T-helper 17 cell (primary cell): ENCODE data around the gene LY6G6F. TPM values are rescaled to one million over a fixed set of nuclear protein-coding genes. Genes with fewer than 3 reads are reported as not detected.
A peak's percentile ranks its signal among the peaks of the same experiment; 100 is the strongest.

ENCODE experiments used
- ATAC-seq: fragments of 150-1000 bp; cut with Tn5 transposase; 2 replicates; pipeline ENCODE4 v1.10.0; 2021; ENCODE audit warnings: mild to moderate bottlenecking, moderate library complexity
- DNase-seq, 3 donors: peaks; one replicate each; pipeline versions ENCODE4 v3.0.0 to v3.0.0-alpha.2; 2020 to 2021
- H3K9me3 ChIP-seq: one replicate; pipeline ENCODE4 v1.7.0; 2013; ENCODE audit warnings: low read length, mild to moderate bottlenecking; ENCODE audit not compliant: control insufficient read depth, poor library complexity, severe bottlenecking
- H3K27ac Mint-ChIP-seq: one replicate; pipeline ENCODE4 v1.8.0; 2022; ENCODE audit warnings: mild to moderate bottlenecking, moderate library complexity, mixed read lengths
- H3K27me3 Mint-ChIP-seq: one replicate; pipeline ENCODE4 v1.8.0; 2022; ENCODE audit warnings: mixed read lengths
- H3K36me3 Mint-ChIP-seq: one replicate; pipeline ENCODE4 v1.8.0; 2022; ENCODE audit warnings: low read depth, mixed read lengths
- H3K4me1 Mint-ChIP-seq: one replicate; pipeline ENCODE4 v1.8.0; 2022; ENCODE audit warnings: mild to moderate bottlenecking, mixed read lengths
- H3K4me3 Mint-ChIP-seq: one replicate; pipeline ENCODE4 v1.8.0; 2022; ENCODE audit warnings: mild to moderate bottlenecking, moderate library complexity, mixed read lengths
- total RNA-seq, 4 donors: library from RNA in 2 of 4; stranded (reverse) in 2 of 4; gene quantifications; one replicate each; pipeline ENCODE4 v1.2.3 and lab custom pipeline; 2022 to 2026

Gene LY6G6F
- total RNA-seq, 2 donors from 2014 or later = 1.6 to 29.1 TPM

DNA sequence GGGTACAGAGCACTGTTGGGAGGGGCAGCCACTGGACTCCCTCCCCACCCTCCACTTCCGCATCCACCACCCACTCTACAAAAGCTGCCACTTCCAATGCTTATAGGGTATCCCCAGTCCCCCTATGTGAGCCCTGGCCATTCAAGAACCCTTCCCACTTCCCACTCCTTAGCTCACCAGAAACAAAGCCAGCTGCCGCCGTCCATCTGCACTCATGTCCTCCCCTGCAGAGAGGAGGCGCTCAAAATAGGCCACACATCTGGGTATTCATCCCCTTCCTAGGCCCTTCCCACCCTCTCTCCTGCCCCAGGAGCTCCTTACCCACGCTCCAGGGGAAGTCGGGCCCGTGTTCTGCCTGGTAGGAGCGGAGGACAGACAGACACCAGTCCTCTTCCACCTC is 19.3 kb upstream of the LY6G6F start:
- H3K36me3 Mint-ChIP-seq = peaks cover 5% of the 10 kb centered on the region
- H3K9me3 ChIP-seq = no peaks in the 10 kb centered on the region
- no peak overlapping the region for H3K4me3 Mint-ChIP-seq
- H3K27ac Mint-ChIP-seq = no peak overlapping the region
- peaks cover 8% of the 10 kb centered on the region for H3K4me1 Mint-ChIP-seq
- DNase-seq (no peak), ATAC-seq (no peak)
- H3K27me3 Mint-ChIP-seq = no peaks in the 10 kb centered on the region

DNA sequence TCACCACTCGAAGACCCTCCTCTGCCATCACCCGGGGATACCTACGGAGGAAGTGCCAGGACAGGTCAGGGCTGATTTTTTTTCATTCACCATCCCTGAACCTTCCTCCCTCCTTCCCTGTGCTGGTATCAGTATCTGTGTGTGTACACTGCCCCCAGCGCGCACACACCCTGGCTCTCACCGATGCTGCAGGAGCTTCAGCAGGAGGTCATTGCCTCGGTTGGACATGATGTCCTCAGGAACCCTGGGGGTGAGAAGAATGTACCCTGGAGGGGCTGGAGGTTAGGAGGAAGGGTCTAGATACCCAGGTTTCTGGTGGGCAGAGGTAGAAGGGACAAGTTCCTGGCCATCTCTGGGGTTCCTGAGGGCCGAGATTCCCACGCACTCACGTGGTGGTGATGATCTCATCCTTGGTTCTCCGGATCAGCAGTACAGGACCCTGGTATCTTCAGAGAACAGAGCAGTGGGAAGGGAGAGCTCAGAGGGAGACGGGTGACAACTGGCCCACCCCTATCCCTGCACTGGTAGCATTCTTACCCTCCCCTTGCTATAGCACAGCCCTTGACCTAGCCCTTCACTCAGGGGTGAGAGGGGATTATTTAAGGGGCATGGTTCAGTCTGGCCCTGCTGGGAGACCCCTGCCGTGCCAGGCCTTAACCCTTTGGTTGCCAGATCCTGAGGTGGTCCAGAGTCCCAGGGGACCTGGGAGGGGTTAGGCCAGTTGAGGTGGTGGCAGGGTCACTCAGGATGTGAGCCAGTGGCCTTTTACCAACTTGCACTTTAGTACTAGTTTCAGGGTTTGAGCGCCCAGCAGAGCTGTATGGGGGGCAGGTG is 18.6 kb upstream of the LY6G6F start:
- H3K9me3 ChIP-seq = no peaks in the 10 kb centered on the region
- Mint-ChIP-seq H3K36me3 (peaks cover 9% of the 10 kb centered on the region), H3K4me1 (peaks cover 7% of the 10 kb centered on the region), H3K4me3 (no peak overlapping the region), H3K27ac (no peak overlapping the region), H3K27me3 (no peaks in the 10 kb centered on the region)
- DNase-seq (no peak), ATAC-seq (no peak)

DNA sequence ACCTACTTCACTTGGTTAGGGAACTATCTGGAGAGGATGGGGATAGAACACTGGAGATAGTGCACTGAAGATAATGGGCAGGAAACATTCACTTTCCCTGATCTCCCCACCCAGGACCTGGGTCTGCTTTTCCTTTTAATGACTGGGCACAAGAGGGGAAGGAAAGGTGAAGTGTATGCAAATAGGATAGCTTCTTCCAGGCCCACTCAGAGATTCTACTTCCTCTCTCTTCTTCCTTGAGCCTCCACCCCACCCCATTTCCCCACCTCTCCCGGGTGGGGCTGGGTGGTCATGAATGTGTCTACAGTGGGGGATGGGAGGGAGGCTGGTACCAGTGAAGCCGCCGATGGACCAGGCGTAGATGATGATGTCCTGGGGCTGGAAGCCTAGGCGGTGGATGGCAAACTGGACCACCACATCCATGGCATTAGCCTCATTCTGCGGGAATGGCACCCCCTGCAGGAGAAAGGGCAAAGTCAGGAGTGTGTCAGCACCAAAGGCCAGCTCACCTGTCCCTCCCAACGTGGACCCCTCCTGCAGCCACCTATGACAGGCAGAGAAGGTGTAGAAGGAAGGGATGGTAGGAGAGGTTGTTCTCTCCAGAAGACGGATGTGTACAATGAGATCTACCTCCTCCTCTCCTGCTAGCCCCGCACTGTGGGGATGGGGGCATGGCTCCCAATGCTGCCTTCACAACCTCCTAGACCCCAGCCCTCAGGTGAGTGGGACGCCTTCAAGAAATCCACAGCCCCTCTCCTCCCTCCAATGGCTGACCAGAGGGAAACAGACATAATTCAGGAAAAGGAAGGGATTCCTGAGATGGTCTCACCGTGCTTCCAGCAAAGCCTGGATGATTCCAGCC is 17.2 kb upstream of the LY6G6F start:
- Mint-ChIP-seq H3K27me3 (no peaks in the 10 kb centered on the region), H3K4me3 (no peak overlapping the region), H3K36me3 (peaks cover 9% of the 10 kb centered on the region), H3K27ac (peak overlapping the region; percentile 34), H3K4me1 (peaks cover 7% of the 10 kb centered on the region)
- DNase-seq = no peak
- H3K9me3 ChIP-seq = no peaks in the 10 kb centered on the region
- no peak for ATAC-seq

DNA sequence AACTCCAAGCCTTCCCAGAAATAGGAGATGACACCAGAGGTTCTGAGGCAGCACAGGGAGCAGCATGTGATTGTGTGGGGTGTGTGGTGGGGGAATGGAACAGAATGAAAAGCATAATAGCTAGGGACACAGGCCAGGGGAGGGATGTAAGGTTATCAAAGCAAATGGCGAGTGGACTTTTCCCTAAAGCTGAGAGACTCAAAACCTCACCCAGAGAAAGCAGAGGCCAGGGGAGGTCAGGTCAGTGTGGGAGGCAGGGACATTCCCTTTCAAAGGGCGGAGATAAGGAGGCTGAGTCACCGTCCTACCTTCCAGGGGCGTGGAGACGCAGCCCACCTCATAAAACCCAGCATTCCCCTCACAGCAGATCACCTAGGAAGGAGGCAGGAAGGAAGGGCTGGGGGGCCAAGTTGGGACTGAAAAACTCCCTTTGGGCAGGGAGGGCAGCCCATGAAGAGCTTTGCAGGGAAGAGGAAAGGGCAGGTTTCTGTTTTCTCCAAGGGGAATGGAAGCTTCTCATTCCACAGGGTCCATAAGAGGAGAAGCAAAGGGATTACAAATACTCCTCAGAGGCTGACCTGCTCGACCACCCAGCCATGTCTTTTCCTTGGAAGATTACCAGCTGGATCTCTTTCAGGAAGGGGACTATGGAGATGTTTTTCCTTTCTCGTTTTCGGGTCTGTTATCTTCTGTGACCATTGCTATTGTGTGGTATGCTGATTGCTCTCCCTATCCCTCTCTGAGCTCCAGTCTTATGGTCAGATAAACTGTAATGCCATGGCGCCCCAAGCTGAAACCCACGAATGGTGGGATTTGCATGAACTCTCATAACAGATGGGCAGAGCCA is 16.2 kb upstream of the LY6G6F start:
- H3K9me3 ChIP-seq = no peaks in the 10 kb centered on the region
- DNase-seq = no peak
- peaks cover 9% of the 10 kb centered on the region for H3K36me3 Mint-ChIP-seq
- ATAC-seq = no peak
- peak overlapping the region; percentile 49 for H3K4me3 Mint-ChIP-seq
- peak overlapping the region; percentile 34 for H3K27ac Mint-ChIP-seq
- peaks cover 7% of the 10 kb centered on the region for H3K4me1 Mint-ChIP-seq
- H3K27me3 Mint-ChIP-seq = no peaks in the 10 kb centered on the region

DNA sequence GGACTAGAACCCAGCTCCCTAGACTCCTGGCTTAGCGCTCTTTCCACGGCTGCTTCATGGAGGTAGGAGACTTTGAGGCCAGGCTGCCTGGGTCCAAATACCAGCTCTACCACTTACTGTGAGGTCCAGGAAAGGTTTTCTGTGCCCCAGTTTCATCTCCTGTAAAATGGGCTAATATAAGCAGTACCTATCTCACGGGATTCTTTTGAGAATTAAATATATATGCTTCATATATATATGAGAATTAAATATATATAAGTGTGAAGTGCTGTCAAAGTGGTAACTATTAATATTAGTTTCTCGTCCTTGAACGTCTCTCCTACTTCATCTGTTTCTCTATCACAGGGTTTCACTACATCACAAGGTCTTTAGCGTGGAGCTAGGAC is 15.6 kb upstream of the LY6G6F start:
- Mint-ChIP-seq H3K27me3 (no peaks in the 10 kb centered on the region), H3K36me3 (peaks cover 9% of the 10 kb centered on the region), H3K27ac (no peak overlapping the region)

DNA sequence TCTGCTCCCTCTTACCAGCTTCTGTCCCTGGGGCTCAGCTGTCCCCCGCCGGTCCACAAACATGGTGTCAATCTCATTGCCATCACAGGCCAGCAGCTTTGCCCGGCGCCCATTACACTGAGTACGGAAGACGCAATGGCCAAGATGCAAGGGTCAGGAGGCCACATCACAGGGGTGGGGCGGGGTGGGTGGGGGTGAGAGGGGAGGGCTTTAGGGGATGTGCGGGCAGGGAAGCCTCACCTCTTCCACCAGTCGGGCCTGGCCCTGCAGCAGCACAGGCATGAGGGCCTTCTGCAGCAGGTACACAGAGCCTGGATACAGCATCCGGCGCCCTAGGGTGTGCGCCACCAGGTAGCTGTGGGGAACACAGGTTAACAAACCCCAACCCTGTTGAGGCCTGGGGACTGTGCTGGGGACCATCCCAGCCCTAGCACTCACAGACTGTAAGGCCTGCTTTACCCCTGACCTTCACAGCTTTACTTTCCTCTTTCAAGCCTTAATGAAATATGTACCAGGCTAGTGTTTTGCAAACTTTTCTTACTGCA is 15.0 kb upstream of the LY6G6F start:
- no peak overlapping the region for H3K4me3 Mint-ChIP-seq
- no peak overlapping the region for H3K27ac Mint-ChIP-seq
- H3K4me1 Mint-ChIP-seq = peaks cover 5% of the 10 kb centered on the region
- H3K27me3 Mint-ChIP-seq = no peaks in the 10 kb centered on the region
- H3K9me3 ChIP-seq = no peaks in the 10 kb centered on the region
- H3K36me3 Mint-ChIP-seq = peaks cover 6% of the 10 kb centered on the region
- DNase-seq (no peak), ATAC-seq (no peak)

More for the DNA sequence above, 15.6 kb upstream of the LY6G6F start:
- H3K9me3 ChIP-seq = no peaks in the 10 kb centered on the region
- H3K4me3 Mint-ChIP-seq = no peak overlapping the region
- DNase-seq (no peak), ATAC-seq (no peak)
- H3K4me1 Mint-ChIP-seq = peaks cover 7% of the 10 kb centered on the region

DNA sequence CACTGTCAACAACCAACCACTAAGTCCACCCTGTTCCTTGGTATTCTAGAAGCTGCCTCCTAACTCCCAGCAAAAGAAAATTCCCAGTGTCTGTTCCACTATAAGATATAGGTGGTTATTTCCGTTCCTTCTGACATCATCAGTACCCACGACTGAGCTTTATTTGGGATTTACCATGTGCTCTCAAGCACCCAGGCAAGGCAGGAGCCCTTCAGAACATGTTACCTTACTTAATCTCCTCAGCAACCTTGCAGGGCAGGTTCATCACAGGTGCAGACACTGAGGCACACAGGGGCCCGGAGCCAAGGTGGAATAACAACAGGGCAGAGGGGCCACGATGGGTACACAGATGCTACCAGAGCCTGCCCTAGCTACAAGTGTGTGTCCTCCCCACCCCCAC is 14.3 kb upstream of the LY6G6F start:
- no peaks in the 10 kb centered on the region for H3K9me3 ChIP-seq
- no peak overlapping the region for H3K27ac Mint-ChIP-seq
- peaks cover 9% of the 10 kb centered on the region for H3K36me3 Mint-ChIP-seq
- no peaks in the 10 kb centered on the region for H3K27me3 Mint-ChIP-seq
- H3K4me1 Mint-ChIP-seq = peaks cover 8% of the 10 kb centered on the region
- DNase-seq (no peak), ATAC-seq (no peak)
- H3K4me3 Mint-ChIP-seq = no peak overlapping the region

DNA sequence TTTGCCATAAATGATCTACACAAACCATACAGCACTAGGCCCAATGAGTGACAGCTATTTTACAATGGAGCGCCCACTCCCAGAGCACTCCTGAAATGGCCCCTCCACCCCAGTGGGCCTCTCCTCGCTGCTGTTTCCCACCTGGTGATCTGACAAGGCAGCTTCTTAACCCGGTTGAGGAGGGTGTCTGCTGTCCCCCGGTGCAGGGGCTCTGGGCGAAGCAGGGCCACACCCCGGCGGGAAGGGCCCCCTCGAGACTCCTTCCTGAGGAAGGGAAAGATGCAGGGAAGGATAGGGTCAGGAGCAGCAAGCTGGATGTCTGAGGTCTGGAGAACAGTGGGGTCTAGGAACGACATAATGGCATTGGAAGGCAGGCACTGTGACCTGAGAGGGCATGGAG is 13.8 kb upstream of the LY6G6F start:
- Mint-ChIP-seq H3K27me3 (no peaks in the 10 kb centered on the region), H3K4me3 (no peak overlapping the region), H3K36me3 (peaks cover 14% of the 10 kb centered on the region), H3K4me1 (peaks cover 13% of the 10 kb centered on the region), H3K27ac (no peak overlapping the region)
- ATAC-seq (no peak), DNase-seq (no peak)
- H3K9me3 ChIP-seq = no peaks in the 10 kb centered on the region

DNA sequence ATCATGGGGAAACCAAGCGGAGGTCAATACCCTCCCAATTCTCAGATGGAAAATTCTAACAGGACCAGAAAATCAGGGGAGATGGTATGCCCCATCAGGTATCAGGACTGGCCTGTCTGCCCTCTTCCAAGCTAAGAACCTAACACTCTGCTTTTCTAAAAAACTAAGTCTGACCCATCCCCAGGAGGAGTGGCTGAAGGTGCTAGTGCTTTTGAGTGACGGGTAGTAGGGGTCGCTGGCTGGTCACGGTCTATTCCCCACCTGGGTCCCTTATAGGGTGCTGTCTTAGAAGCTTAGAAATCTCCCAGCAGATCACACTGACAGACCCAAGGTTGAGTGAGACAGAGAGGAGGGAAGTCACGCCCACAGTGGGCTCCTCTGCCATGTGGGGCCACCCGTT is 13.1 kb upstream of the LY6G6F start:
- no peak overlapping the region for H3K27ac Mint-ChIP-seq
- peaks cover 16% of the 10 kb centered on the region for H3K4me1 Mint-ChIP-seq
- no peaks in the 10 kb centered on the region for H3K27me3 Mint-ChIP-seq
- peaks cover 14% of the 10 kb centered on the region for H3K36me3 Mint-ChIP-seq
- H3K4me3 Mint-ChIP-seq = no peak overlapping the region
- no peak for ATAC-seq
- no peak for DNase-seq
- no peaks in the 10 kb centered on the region for H3K9me3 ChIP-seq

DNA sequence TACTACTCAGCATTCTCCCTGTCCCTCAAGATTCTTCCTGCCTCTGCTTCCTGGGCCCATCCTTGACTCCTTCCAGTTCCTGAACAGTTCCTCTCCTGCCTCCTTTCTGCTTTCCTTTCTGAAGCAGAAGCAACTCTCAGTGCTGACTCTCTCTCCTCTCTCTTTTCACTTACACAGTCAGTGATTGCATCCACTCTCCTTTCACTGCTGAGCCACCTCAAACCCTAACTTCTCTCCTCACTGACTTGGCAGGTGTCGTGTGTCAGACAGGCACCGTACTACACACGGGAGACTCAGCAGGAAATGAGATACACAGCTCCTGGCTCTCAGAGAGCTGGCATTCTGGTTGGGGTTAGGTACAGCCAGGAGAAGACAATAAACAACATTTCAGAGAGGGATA is 9.1 kb upstream of the LY6G6F start:
- no peaks in the 10 kb centered on the region for H3K9me3 ChIP-seq
- DNase-seq (no peak), ATAC-seq (no peak)
- Mint-ChIP-seq H3K27me3 (no peaks in the 10 kb centered on the region), H3K4me3 (no peak overlapping the region), H3K36me3 (peaks cover 16% of the 10 kb centered on the region), H3K27ac (peak overlapping the region; percentile 93), H3K4me1 (peaks cover 27% of the 10 kb centered on the region)

DNA sequence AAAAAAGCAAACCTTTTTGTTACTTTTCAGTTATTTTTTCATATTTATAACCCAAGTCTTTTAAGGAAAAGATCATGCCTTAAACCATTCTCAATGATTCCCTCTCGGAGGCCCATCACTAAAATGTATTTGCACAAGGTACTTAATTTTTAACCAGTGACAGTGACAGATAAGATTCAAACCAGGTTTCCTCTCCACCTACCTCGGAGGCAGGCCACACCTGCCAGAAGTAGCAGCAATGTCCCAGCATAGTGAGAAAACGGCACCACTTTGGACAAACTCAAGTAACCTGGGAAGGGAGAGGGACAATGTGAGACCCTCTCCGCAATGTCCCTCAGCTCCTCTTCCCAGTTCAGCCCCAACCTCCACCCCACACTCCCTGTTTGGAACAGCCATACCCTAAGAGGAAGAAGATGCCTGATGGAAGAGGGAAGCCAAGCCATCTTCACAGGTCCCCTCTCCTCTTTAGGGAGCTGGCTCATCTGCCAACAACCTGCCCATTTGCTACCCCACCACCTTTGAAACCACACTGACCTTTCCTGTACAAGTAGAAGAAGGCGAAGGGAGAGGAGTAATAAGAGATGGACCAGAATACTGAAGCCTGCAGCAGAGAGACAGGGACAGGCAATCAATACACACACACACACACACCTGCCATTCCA is 5.8 kb upstream of the LY6G6F start:
- peaks cover 15% of the 10 kb centered on the region for H3K36me3 Mint-ChIP-seq

DNA sequence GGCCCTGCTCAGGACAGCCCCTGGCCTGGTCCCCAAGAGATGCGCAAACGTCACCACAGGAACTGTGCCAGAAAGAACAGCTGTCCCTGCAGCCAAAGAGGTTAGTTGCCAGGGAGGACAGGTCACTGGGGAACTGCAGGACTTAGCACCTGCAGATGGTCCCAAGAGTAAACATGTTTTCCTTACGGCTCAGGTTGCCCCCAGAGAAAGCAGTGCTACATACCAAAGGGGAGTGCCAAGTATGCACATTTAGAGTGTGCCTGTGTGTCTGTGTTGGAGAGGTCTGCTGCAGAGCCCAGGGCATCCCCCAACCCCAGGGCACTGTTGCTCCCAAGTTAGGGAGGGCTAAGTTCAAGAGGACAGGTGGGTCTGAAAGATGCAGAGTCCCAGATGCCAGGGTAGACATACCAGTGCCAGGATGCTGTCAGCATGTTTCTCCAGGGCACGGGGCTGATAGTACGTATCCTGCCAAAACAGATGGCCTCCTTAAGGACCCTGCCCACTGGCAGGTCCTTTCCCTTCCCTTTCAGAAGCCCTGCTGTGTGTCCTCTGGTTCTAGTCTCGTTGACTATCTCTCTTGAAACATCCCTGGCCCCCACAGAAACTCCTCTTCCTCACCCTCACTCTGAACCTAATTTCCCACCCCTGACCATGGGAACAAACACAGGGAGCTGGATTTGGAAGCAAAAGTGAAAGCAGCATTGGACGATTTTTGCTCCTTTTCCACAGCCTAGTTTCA is 4.8 kb upstream of the LY6G6F start:
- Mint-ChIP-seq H3K27ac (peak overlapping the region; percentile 100), H3K4me1 (peaks cover 34% of the 10 kb centered on the region), H3K36me3 (peaks cover 15% of the 10 kb centered on the region), H3K4me3 (peak overlapping the region; percentile 100), H3K27me3 (no peaks in the 10 kb centered on the region)
- ATAC-seq (no peak), DNase-seq (no peak)
- no peaks in the 10 kb centered on the region for H3K9me3 ChIP-seq

More for the DNA sequence above, 5.8 kb upstream of the LY6G6F start:
- H3K4me3 Mint-ChIP-seq = peak overlapping the region; percentile 100
- peak overlapping the region; percentile 100 for H3K27ac Mint-ChIP-seq
- no peak for DNase-seq
- peaks cover 34% of the 10 kb centered on the region for H3K4me1 Mint-ChIP-seq
- no peaks in the 10 kb centered on the region for H3K9me3 ChIP-seq
- no peak for ATAC-seq
- no peaks in the 10 kb centered on the region for H3K27me3 Mint-ChIP-seq
